ENCODE measurements around the gene MZF1.

DNA sequence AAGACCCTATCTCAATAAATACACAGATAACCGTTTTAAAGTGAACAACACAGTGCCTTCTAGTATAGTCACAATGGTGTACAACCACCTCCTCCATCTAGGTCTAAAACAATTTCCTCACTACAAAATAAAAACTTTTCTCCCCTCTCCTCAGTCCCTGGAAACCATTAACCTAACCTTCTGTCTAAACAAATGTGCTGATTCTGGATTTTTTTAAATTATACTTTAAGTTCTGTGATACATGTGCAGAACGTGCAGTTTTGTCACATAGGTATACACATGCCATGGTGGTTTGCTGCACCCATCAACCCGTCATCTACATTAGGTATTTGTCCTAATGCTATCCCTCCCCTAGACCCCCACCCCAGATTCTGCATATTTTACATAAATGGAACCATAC is 43.7 kb downstream of the MZF1 start:
- TF ChIP-seq, protein P1, sequence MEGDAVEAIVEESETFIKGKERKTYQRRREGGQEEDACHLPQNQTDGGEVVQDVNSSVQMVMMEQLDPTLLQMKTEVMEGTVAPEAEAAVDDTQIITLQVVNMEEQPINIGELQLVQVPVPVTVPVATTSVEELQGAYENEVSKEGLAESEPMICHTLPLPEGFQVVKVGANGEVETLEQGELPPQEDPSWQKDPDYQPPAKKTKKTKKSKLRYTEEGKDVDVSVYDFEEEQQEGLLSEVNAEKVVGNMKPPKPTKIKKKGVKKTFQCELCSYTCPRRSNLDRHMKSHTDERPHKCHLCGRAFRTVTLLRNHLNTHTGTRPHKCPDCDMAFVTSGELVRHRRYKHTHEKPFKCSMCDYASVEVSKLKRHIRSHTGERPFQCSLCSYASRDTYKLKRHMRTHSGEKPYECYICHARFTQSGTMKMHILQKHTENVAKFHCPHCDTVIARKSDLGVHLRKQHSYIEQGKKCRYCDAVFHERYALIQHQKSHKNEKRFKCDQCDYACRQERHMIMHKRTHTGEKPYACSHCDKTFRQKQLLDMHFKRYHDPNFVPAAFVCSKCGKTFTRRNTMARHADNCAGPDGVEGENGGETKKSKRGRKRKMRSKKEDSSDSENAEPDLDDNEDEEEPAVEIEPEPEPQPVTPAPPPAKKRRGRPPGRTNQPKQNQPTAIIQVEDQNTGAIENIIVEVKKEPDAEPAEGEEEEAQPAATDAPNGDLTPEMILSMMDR (IDR thresholded peaks at IDR 0.05 in 4 of 5, conservative IDR thresholded peaks at IDR 0.05 in 1 of 5), result no peak
- TF ChIP-seq POLR2A (IDR thresholded peaks at IDR 0.05), result no peak

Data from gastrocnemius medialis (tissue), 4 donors.